ENCODE data around the gene EIF4H.

DNA sequence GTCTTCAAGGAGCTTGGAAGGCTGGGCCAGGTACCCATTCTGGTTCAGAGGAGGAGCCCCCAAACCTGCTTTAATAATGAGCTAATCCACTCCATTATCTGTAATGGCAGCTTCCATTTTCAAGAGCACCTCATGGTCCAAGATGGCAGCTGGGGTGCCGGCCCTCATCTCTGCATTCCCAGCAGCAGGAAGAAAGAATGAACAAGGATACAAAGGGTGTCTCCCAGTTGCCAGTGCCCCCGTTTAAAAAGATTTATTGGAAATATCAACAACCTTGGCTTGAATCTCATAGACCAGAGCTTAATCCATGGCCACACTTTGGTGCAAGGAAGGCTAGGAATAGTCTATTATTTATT, 44.2 kb downstream of the EIF4H start:
- TF ChIP-seq, protein P1, sequence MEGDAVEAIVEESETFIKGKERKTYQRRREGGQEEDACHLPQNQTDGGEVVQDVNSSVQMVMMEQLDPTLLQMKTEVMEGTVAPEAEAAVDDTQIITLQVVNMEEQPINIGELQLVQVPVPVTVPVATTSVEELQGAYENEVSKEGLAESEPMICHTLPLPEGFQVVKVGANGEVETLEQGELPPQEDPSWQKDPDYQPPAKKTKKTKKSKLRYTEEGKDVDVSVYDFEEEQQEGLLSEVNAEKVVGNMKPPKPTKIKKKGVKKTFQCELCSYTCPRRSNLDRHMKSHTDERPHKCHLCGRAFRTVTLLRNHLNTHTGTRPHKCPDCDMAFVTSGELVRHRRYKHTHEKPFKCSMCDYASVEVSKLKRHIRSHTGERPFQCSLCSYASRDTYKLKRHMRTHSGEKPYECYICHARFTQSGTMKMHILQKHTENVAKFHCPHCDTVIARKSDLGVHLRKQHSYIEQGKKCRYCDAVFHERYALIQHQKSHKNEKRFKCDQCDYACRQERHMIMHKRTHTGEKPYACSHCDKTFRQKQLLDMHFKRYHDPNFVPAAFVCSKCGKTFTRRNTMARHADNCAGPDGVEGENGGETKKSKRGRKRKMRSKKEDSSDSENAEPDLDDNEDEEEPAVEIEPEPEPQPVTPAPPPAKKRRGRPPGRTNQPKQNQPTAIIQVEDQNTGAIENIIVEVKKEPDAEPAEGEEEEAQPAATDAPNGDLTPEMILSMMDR (conservative IDR thresholded peaks at IDR 0.05) = no peak
- TF ChIP-seq EZH2 (IDR thresholded peaks at IDR 0.05; ENCODE audit: low read depth) = no peak

All from PC-9 (cell line).